GM21529 (cell line): ENCODE data around the gene GDPD2.

ENCODE experiments used
- ATAC-seq: cut with Tn5 transposase; IDR thresholded peaks from one replicate; pipeline ENCODE4 v1.9.1; 2021; ENCODE audit not compliant: unreplicated experiment

Gene GDPD2

GRCh38 chrX:70437011-70437410 is 13.9 kb downstream of the GDPD2 start:
- no peak for ATAC-seq

GRCh38 chrX:70437921-70438665 is 15.0 kb downstream of the GDPD2 start:
- ATAC-seq: no peak

GRCh38 chrX:70439016-70439415 is 15.9 kb downstream of the GDPD2 start:
- no peak for ATAC-seq

GRCh38 chrX:70442224-70442623 is 19.1 kb downstream of the GDPD2 start:
- ATAC-seq: no peak

- ATAC-seq: no peak
Measured at GRCh38 chrX:70444326-70444945, 21.3 kb downstream of the GDPD2 start, which contains the start of gene DLG3. TSS of gene DLG3 (plus strand) at chrX:70444835. CDS start at chrX:70445202, 367 bp downstream.

GRCh38 chrX:70444946-70445656 is 22.0 kb downstream of the GDPD2 start:
- ATAC-seq: no peak

GRCh38 chrX:70445951-70446350 is 22.8 kb downstream of the GDPD2 start:
- ATAC-seq: no peak

GRCh38 chrX:70446380-70447350 is 23.6 kb downstream of the GDPD2 start:
- no peak for ATAC-seq

GRCh38 chrX:70449457-70449966 is 26.4 kb downstream of the GDPD2 start:
- ATAC-seq: no peak

- ATAC-seq: peak; percentile 28
Measured at GRCh38 chrX:70452143-70452733, 29.1 kb downstream of the GDPD2 start.

- ATAC-seq: no peak
Measured at GRCh38 chrX:70453024-70453618, 30.0 kb downstream of the GDPD2 start.

GRCh38 chrX:70454441-70455365 is 31.6 kb downstream of the GDPD2 start:
- peak; percentile 50 for ATAC-seq

- ATAC-seq: no peak
Measured at GRCh38 chrX:70455366-70456202, 32.5 kb downstream of the GDPD2 start.

GRCh38 chrX:70456256-70456655 is 33.1 kb downstream of the GDPD2 start:
- ATAC-seq: no peak

- no peak for ATAC-seq
Measured at GRCh38 chrX:70461026-70461425, 37.9 kb downstream of the GDPD2 start.

GRCh38 chrX:70464051-70464450 is 40.9 kb downstream of the GDPD2 start:
- no peak for ATAC-seq

GRCh38 chrX:70466968-70467367 is 43.9 kb downstream of the GDPD2 start:
- no peak for ATAC-seq

- no peak for ATAC-seq
Measured at GRCh38 chrX:70468709-70469108, 45.6 kb downstream of the GDPD2 start.
